ENCODE results near the gene CCDC15. TPM values are rescaled to one million over a fixed set of nuclear protein-coding genes. Genes with fewer than 3 reads are reported as not detected.

Gene CCDC15
- total and polyA plus RNA-seq, 9 donors: 0.82 to 1.9 (median 1.1) TPM

GRCh38 chr11:124938970-124939369, 15.0 kb upstream of the CCDC15 start:
- 70 to 77% (median 72%) methylated on average over 6 of the region's 6 CpGs for WGBS, 3 donors
- DNase-seq: no peak
- intact Hi-C loops (cut with DNase I): no loop called here
- H3K4me3 ChIP-seq: no peak overlapping the region
- H3K36me3 ChIP-seq: no peaks in the 10 kb centered on the region
- H3K9me3 ChIP-seq: no peaks in the 10 kb centered on the region
- no peaks in the 10 kb centered on the region for H3K27me3 ChIP-seq
- H3K27ac ChIP-seq: no peak overlapping the region
- no peaks in the 10 kb centered on the region for H3K4me1 ChIP-seq (ENCODE audit: insufficient read depth)
- TF ChIP-seq EP300 (IDR thresholded peaks at IDR 0.05): no peak
- TF ChIP-seq CTCF (IDR thresholded peaks at IDR 0.05): no peak
- no peak for TF ChIP-seq POLR2A (IDR thresholded peaks at IDR 0.05)

GRCh38 chr11:124941703-124942102, 12.3 kb upstream of the CCDC15 start:
- H3K4me1 ChIP-seq (ENCODE audit: insufficient read depth): no peaks in the 10 kb centered on the region
- 83 to 95% (median 90%) methylated on average over 1 of the region's 1 CpG for WGBS, 3 donors
- TF ChIP-seq CTCF (IDR thresholded peaks at IDR 0.05) (no peak), POLR2A (IDR thresholded peaks at IDR 0.05) (no peak), EP300 (IDR thresholded peaks at IDR 0.05) (no peak)
- H3K36me3 ChIP-seq: no peaks in the 10 kb centered on the region
- no peaks in the 10 kb centered on the region for H3K9me3 ChIP-seq
- no peak overlapping the region for H3K27ac ChIP-seq
- intact Hi-C loops (cut with DNase I): loop anchor here in 1 of 4 donors (10.0 kb wide), 1 partner anchor 67 kb away; no protein-coding TSS in a partner anchor
- H3K27me3 ChIP-seq: no peaks in the 10 kb centered on the region
- DNase-seq: no peak
- H3K4me3 ChIP-seq: no peak overlapping the region

GRCh38 chr11:124942466-124943253, 11.3 kb upstream of the CCDC15 start:
- intact Hi-C loops (cut with DNase I): loop anchor here in 1 of 4 donors (10.0 kb wide), 1 partner anchor 68 kb away; no protein-coding TSS in a partner anchor
- H3K27me3 ChIP-seq: no peaks in the 10 kb centered on the region
- WGBS, 3 donors: 64 to 69% (median 67%) methylated on average over 6 of the region's 6 CpGs
- no peaks in the 10 kb centered on the region for H3K9me3 ChIP-seq
- no peak for DNase-seq
- H3K36me3 ChIP-seq: no peaks in the 10 kb centered on the region
- H3K4me3 ChIP-seq: no peak overlapping the region
- TF ChIP-seq POLR2A (IDR thresholded peaks at IDR 0.05): no peak
- no peak for TF ChIP-seq CTCF (IDR thresholded peaks at IDR 0.05)
- no peak for TF ChIP-seq EP300 (IDR thresholded peaks at IDR 0.05)
- no peak overlapping the region for H3K27ac ChIP-seq
- H3K4me1 ChIP-seq (ENCODE audit: insufficient read depth): no peaks in the 10 kb centered on the region

GRCh38 chr11:124943254-124943616, 10.8 kb upstream of the CCDC15 start:
- no peak for DNase-seq
- Histone ChIP-seq H3K4me1 (ENCODE audit: insufficient read depth) (no peaks in the 10 kb centered on the region), H3K27me3 (no peaks in the 10 kb centered on the region), H3K4me3 (no peak overlapping the region), H3K27ac (no peak overlapping the region), H3K36me3 (no peaks in the 10 kb centered on the region), H3K9me3 (no peaks in the 10 kb centered on the region)
- intact Hi-C loops (cut with DNase I): loop anchor here in 1 of 4 donors (10.0 kb wide), 1 partner anchor 68 kb away; no protein-coding TSS in a partner anchor
- 49 to 62% (median 55%) methylated on average over 5 of the region's 5 CpGs for WGBS, 3 donors
- TF ChIP-seq EP300 (IDR thresholded peaks at IDR 0.05) (no peak), CTCF (IDR thresholded peaks at IDR 0.05) (no peak), POLR2A (IDR thresholded peaks at IDR 0.05) (no peak)

All from ovary (tissue), 9 donors.